Endodermal cell (in vitro differentiated cells): ENCODE data around the gene ZBED6. TPM values are rescaled to one million over a fixed set of nuclear protein-coding genes. Genes with fewer than 3 reads are reported as not detected.

Source experiments
- DNase-seq: peaks from one replicate; pipeline ENCODE4 v3.0.0-alpha.2; 2017
- H3K27ac ChIP-seq: 2 replicates; pipeline ENCODE4 v1.5.1; 2013; ENCODE audit warnings: mild to moderate bottlenecking, low read depth, low read length, moderate library complexity
- H3K27me3 ChIP-seq: 2 replicates; pipeline ENCODE4 v1.6.1; 2013; ENCODE audit warnings: mild to moderate bottlenecking, low read length, moderate library complexity; ENCODE audit not compliant: insufficient read depth, control insufficient read depth, poor library complexity, severe bottlenecking
- H3K36me3 ChIP-seq: 2 replicates; pipeline ENCODE4 v1.7.0; 2013; ENCODE audit warnings: mild to moderate bottlenecking, low read length, moderate library complexity; ENCODE audit not compliant: control insufficient read depth, insufficient read depth
- H3K4me1 ChIP-seq: one replicate; pipeline ENCODE4 v1.7.0; 2013; ENCODE audit warnings: low read length; ENCODE audit not compliant: control insufficient read depth, insufficient read depth
- H3K4me3 ChIP-seq: 2 replicates; pipeline ENCODE4 v1.5.1; 2013; ENCODE audit warnings: mild to moderate bottlenecking, low read length, moderate library complexity
- H3K9ac ChIP-seq: 2 replicates; pipeline ENCODE4 v1.6.1; 2013; ENCODE audit warnings: mild to moderate bottlenecking, low read length, moderate library complexity; ENCODE audit not compliant: poor library complexity, severe bottlenecking; ENCODE audit errors: extremely low read depth
- H3K9me3 ChIP-seq: 2 replicates; pipeline ENCODE4 v1.6.1; 2013; ENCODE audit warnings: mild to moderate bottlenecking, low read length, moderate library complexity; ENCODE audit not compliant: control insufficient read depth
- H3K27ac Mint-ChIP-seq: 2 replicates; pipeline ENCODE4 v1.8.0; 2020; ENCODE audit warnings: mixed read lengths
- H3K27me3 Mint-ChIP-seq: 2 replicates; pipeline ENCODE4 v1.8.0; 2021; ENCODE audit warnings: mild to moderate bottlenecking, mixed read lengths; ENCODE audit not compliant: insufficient read depth
- H3K36me3 Mint-ChIP-seq: 2 replicates; pipeline ENCODE4 v1.8.0; 2020; ENCODE audit warnings: low read depth, mixed read lengths
- H3K4me1 Mint-ChIP-seq: 2 replicates; pipeline ENCODE4 v1.8.0; 2020; ENCODE audit warnings: mixed read lengths
- H3K4me3 Mint-ChIP-seq: 2 replicates; pipeline ENCODE4 v1.8.0; 2020; ENCODE audit warnings: mild to moderate bottlenecking, moderate library complexity, mixed read lengths
- H3K9me3 Mint-ChIP-seq: 2 replicates; pipeline ENCODE4 v1.8.0; 2020; ENCODE audit warnings: mild to moderate bottlenecking, mixed read lengths
- WGBS, 2 experiments: methylation state at CpG; one replicate each; pipeline versions ENCODE4 v1.1.5 to v1.1.7; 2013; ENCODE audit warnings: missing lambda C conversion rate in 2 of 2, mixed read lengths in 1 of 2; ENCODE audit not compliant: insufficient coverage in 1 of 2, insufficient read length in 1 of 2; 5-methylcytosine and 5-hydroxymethylcytosine counted together
- total RNA-seq, 2 donors: library from RNA; stranded (reverse); fragmentation: NEBNext Ultra II Directional in 1 of 2; extraction: Animal tissue kit (Norgen Biotek cat#: 25700) in 1 of 2; gene quantifications; 2 replicates in 1 of 2; 3 replicates in 1 of 2; pipeline ENCODE4 v1.2.1, GENCODE V29; 2021
- TF ChIP-seq, protein P1 (sequence below): fragments of 200-600 bp; sonication (generic); conservative IDR thresholded peaks from 2 replicates; pipeline ENCODE4 v1.5.0; 2021; ENCODE audit warnings: antibody characterized with exemption, mild to moderate bottlenecking

ZBED6 gene
- total RNA-seq, 2 donors from 2014 or later = 27.8 to 50.4 TPM

DNA sequence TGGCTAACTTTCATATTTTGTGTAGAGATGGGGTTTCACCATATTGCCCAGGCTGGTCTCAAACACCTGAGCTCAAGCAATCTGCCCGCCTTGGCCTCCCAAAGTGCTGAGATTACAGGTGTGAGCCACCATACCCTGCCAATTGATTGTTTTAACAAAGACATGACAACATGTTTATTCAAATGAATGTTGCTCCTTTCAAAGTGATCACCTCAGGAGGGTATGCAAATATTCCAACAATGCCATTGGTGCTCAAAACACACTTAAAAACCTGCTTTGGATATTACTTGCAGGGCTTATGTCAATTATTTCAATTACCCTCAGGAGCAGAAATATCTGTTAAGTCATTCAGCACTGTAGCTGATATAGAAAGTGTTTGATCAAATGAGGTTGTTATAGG is 22.6 kb upstream of the ZBED6 start:
- DNase-seq = no peak
- H3K27me3 ChIP-seq = no peaks in the 10 kb centered on the region
- no peak overlapping the region for H3K4me3 ChIP-seq
- H3K4me1 ChIP-seq = no peaks in the 10 kb centered on the region
- Mint-ChIP-seq H3K4me3 (no peak overlapping the region), H3K27ac (no peak overlapping the region), H3K4me1 (peaks cover 2% of the 10 kb centered on the region), H3K36me3 (no peaks in the 10 kb centered on the region), H3K27me3 (peaks cover 6% of the 10 kb centered on the region), H3K9me3 (no peaks in the 10 kb centered on the region)
- no peak overlapping the region for H3K9ac ChIP-seq
- 90 to 93% methylated on average over 1 of the region's 1 CpG for WGBS, 2 experiments
- H3K27ac ChIP-seq = no peak overlapping the region
- TF ChIP-seq, protein P1, sequence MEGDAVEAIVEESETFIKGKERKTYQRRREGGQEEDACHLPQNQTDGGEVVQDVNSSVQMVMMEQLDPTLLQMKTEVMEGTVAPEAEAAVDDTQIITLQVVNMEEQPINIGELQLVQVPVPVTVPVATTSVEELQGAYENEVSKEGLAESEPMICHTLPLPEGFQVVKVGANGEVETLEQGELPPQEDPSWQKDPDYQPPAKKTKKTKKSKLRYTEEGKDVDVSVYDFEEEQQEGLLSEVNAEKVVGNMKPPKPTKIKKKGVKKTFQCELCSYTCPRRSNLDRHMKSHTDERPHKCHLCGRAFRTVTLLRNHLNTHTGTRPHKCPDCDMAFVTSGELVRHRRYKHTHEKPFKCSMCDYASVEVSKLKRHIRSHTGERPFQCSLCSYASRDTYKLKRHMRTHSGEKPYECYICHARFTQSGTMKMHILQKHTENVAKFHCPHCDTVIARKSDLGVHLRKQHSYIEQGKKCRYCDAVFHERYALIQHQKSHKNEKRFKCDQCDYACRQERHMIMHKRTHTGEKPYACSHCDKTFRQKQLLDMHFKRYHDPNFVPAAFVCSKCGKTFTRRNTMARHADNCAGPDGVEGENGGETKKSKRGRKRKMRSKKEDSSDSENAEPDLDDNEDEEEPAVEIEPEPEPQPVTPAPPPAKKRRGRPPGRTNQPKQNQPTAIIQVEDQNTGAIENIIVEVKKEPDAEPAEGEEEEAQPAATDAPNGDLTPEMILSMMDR = no peak
- no peaks in the 10 kb centered on the region for H3K9me3 ChIP-seq
- H3K36me3 ChIP-seq = no peaks in the 10 kb centered on the region

DNA sequence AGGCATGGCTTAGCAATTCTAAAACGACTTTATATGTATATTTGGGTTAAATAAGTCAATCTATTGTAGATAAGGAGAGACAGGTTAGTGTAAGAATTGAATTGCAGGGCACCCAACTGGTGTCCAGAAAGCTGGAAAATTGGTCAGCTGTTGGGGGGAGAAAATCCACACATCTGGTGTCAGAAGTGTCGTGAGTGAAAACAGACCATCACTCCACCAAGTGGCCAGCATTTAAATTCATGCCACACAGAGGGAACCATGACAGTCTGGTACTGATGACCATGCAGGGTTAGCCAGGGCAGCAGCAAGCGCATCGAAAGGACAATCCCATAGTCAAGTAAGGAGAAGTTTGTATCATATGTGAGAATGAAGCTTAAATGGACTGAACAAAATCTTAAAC is 18.8 kb upstream of the ZBED6 start:
- TF ChIP-seq, protein P1 = peak; percentile 44
- H3K4me3 ChIP-seq = no peak overlapping the region
- no peaks in the 10 kb centered on the region for H3K36me3 Mint-ChIP-seq
- H3K4me3 Mint-ChIP-seq = no peak overlapping the region
- no peaks in the 10 kb centered on the region for H3K4me1 Mint-ChIP-seq
- H3K9me3 ChIP-seq = no peaks in the 10 kb centered on the region
- H3K4me1 ChIP-seq = no peaks in the 10 kb centered on the region
- H3K9me3 Mint-ChIP-seq = no peaks in the 10 kb centered on the region
- no peak overlapping the region for H3K9ac ChIP-seq
- no peak for DNase-seq
- H3K27ac Mint-ChIP-seq = no peak overlapping the region
- H3K27me3 Mint-ChIP-seq = no peaks in the 10 kb centered on the region
- no peaks in the 10 kb centered on the region for H3K36me3 ChIP-seq
- no peak overlapping the region for H3K27ac ChIP-seq
- no peaks in the 10 kb centered on the region for H3K27me3 ChIP-seq
- WGBS, 2 experiments = 87 to 90% methylated on average over 3 to 4 of the region's 4 CpGs

DNA sequence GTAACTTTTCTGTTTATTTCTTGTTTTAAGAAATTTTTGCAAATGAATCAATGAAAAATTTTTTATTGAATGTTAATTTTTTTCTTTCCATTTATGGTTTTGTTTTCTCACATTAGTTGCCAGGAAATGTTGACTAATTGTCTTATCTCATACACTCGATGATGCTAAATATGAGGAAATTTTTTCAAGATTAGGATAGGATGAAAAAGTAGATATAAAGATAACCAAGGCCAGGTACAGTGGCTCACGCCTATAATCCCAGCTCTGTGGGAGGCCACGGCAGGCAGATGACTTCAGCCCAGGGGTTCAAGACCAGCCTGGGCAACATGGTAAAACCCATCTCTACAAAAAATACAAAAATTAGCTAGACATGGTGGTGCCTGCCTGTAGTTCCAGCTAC is 17.8 kb upstream of the ZBED6 start:
- Histone ChIP-seq H3K9me3 (no peaks in the 10 kb centered on the region), H3K36me3 (no peaks in the 10 kb centered on the region), H3K27ac (no peak overlapping the region), H3K4me3 (no peak overlapping the region), H3K27me3 (no peaks in the 10 kb centered on the region), H3K9ac (no peak overlapping the region), H3K4me1 (no peaks in the 10 kb centered on the region)
- Mint-ChIP-seq H3K4me3 (no peak overlapping the region), H3K4me1 (no peaks in the 10 kb centered on the region), H3K27me3 (no peaks in the 10 kb centered on the region), H3K27ac (no peak overlapping the region), H3K9me3 (no peaks in the 10 kb centered on the region), H3K36me3 (no peaks in the 10 kb centered on the region)
- TF ChIP-seq, protein P1 = no peak
- DNase-seq = no peak
- 93 to 100% methylated on average over 1 to 3 of the region's 3 CpGs for WGBS, 2 experiments
